Measurements from ENCODE around the gene ZP2. TPM values are rescaled to one million over a fixed set of nuclear protein-coding genes. Genes with fewer than 3 reads are reported as not detected.

ZP2 gene
- total RNA-seq, 4 donors from 2014 or later: 0.27 TPM; not detected in 3

DNA sequence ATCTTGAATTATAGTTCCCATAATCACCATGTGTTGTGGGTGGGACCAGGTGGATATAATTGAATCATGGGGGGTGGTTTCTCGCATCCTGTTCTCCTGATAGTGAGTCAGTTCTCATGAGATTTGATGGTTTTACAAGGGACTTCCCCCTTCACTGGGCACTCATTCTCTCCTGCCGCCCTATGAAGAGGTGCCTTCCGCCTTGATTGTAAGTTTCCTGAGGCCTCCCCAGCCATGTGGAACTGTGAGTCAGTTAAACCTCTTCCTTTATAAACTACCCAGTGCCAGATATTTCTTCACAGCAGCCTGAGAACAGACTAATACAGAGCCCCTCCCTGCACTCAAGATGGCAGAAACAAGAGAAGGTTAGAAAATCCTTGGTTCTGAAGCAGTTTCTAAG is 26.5 kb downstream of the ZP2 start:
- no peak for DNase-seq
- intact Hi-C loops (cut with DNase I; ENCODE audit: low total_unique reads): no loop called here
- H3K4me1 ChIP-seq: peaks cover 3 to 11% (median 6%) of the 10 kb centered on the region in 4 donors
- H3K4me3 ChIP-seq: no peak overlapping the region
- in situ Hi-C loops (cut with MboI; ENCODE audit: low pct_ligation_motif_present in 1 of 4, low pct_unique_long_range_greater_than_20kb in 1 of 4, low sequenced_read_pairs in 3 of 4): loop anchor here (10.0 to 25.0 kb wide), 5 partner anchors 80 to 1127 kb away; partner anchors contain the start of gene CRYM (in 3 of the 4)
- peaks cover 0 to 17% (median 8%) of the 10 kb centered on the region in 4 donors for H3K36me3 ChIP-seq
- H3K9me3 ChIP-seq: no peaks in the 10 kb centered on the region
- no peak overlapping the region for H3K27ac ChIP-seq
- TF ChIP-seq POLR2AphosphoS5 (IDR thresholded peaks at IDR 0.05) (no peak), EP300 (IDR thresholded peaks at IDR 0.05; ENCODE audit: low read depth) (no peak), POLR2A (IDR thresholded peaks at IDR 0.05) (no peak)
- TF ChIP-seq, protein P1, sequence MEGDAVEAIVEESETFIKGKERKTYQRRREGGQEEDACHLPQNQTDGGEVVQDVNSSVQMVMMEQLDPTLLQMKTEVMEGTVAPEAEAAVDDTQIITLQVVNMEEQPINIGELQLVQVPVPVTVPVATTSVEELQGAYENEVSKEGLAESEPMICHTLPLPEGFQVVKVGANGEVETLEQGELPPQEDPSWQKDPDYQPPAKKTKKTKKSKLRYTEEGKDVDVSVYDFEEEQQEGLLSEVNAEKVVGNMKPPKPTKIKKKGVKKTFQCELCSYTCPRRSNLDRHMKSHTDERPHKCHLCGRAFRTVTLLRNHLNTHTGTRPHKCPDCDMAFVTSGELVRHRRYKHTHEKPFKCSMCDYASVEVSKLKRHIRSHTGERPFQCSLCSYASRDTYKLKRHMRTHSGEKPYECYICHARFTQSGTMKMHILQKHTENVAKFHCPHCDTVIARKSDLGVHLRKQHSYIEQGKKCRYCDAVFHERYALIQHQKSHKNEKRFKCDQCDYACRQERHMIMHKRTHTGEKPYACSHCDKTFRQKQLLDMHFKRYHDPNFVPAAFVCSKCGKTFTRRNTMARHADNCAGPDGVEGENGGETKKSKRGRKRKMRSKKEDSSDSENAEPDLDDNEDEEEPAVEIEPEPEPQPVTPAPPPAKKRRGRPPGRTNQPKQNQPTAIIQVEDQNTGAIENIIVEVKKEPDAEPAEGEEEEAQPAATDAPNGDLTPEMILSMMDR (IDR thresholded peaks at IDR 0.05): no peak
- H3K27me3 ChIP-seq: no peaks in the 10 kb centered on the region
- 67 to 74% methylated on average over 1 to 3 of the region's 3 CpGs for WGBS, 2 donors (ENCODE audit: low coverage in 1 of 2)

DNA sequence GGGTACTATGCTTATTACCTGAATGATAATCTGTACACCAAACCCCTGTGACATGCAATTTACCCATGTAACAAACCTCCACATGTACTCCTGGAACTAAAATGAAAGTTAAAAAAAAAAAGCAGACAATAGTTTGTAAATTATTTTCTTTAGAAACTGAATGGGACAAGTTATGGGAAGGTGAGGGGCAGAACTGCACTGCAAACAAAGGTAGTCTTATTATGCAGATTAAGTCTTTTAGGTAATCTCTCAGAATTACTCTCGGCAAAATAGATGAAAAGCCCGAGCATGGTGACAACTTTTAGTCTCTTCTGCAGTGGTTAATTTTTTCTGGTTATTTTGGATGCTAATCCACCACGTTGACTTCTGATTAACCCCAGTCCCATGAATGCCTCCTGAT is 27.4 kb downstream of the ZP2 start:
- intact Hi-C loops (cut with DNase I; ENCODE audit: low total_unique reads) (no loop called here), in situ Hi-C loops (cut with MboI; ENCODE audit: low pct_ligation_motif_present in 1 of 4, low pct_unique_long_range_greater_than_20kb in 1 of 4, low sequenced_read_pairs in 3 of 4) (loop anchor here (10.0 to 25.0 kb wide), 5 partner anchors 81 to 1128 kb away; partner anchors contain the start of gene CRYM (in 3 of the 4))
- no peak for DNase-seq
- Histone ChIP-seq H3K27me3 (no peaks in the 10 kb centered on the region), H3K36me3 (peaks cover 0 to 25% (median 12%) of the 10 kb centered on the region in 4 donors), H3K4me1 (peaks cover 3 to 10% (median 6%) of the 10 kb centered on the region in 4 donors), H3K4me3 (no peak overlapping the region), H3K27ac (no peak overlapping the region), H3K9me3 (no peaks in the 10 kb centered on the region)
- WGBS, 2 donors (ENCODE audit: low coverage in 1 of 2): 88 to 91% methylated on average over 3 of the region's 3 CpGs
- TF ChIP-seq, protein P1 (IDR thresholded peaks at IDR 0.05): no peak
- TF ChIP-seq EP300 (IDR thresholded peaks at IDR 0.05; ENCODE audit: low read depth) (no peak), POLR2AphosphoS5 (IDR thresholded peaks at IDR 0.05) (no peak), POLR2A (IDR thresholded peaks at IDR 0.05) (no peak)

DNA sequence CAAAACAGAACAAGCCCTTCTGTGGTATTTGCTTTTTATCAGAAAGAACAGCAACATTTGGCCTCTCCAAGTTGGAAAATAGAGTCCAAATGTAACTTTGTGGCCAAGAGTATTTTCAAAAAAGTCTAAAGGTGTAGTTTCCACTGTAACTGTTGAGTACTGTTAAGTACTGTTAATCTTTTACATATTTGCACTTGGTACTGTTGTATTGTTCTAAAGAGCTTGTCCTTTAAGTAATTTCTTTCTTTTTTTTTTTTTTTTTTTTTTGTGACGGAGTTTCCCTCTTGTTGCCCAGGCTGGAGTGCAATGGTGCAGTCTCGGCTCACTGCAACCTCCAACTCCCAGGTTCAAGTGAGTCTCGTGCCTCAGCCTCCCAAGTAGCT is 31.4 kb downstream of the ZP2 start:
- intact Hi-C loops (cut with DNase I; ENCODE audit: low total_unique reads): no loop called here
- Histone ChIP-seq H3K27me3 (no peaks in the 10 kb centered on the region), H3K9me3 (no peaks in the 10 kb centered on the region), H3K27ac (no peak overlapping the region), H3K4me1 (no peaks in the 10 kb centered on the region), H3K36me3 (peaks cover 0 to 38% (median 18%) of the 10 kb centered on the region in 4 donors), H3K4me3 (no peak overlapping the region)
- no peak for DNase-seq
- in situ Hi-C loops (cut with MboI; ENCODE audit: low pct_ligation_motif_present in 1 of 4, low pct_unique_long_range_greater_than_20kb in 1 of 4, low sequenced_read_pairs in 3 of 4): loop anchor here (10.0 to 25.0 kb wide), 5 partner anchors 85 to 1132 kb away; partner anchors contain the start of gene CRYM (in 3 of the 4)
- WGBS, 2 donors (ENCODE audit: low coverage in 1 of 2): 70 to 100% methylated on average over 2 to 3 of the region's 3 CpGs
- TF ChIP-seq EP300 (IDR thresholded peaks at IDR 0.05; ENCODE audit: low read depth) (no peak), POLR2A (IDR thresholded peaks at IDR 0.05) (no peak)

DNA sequence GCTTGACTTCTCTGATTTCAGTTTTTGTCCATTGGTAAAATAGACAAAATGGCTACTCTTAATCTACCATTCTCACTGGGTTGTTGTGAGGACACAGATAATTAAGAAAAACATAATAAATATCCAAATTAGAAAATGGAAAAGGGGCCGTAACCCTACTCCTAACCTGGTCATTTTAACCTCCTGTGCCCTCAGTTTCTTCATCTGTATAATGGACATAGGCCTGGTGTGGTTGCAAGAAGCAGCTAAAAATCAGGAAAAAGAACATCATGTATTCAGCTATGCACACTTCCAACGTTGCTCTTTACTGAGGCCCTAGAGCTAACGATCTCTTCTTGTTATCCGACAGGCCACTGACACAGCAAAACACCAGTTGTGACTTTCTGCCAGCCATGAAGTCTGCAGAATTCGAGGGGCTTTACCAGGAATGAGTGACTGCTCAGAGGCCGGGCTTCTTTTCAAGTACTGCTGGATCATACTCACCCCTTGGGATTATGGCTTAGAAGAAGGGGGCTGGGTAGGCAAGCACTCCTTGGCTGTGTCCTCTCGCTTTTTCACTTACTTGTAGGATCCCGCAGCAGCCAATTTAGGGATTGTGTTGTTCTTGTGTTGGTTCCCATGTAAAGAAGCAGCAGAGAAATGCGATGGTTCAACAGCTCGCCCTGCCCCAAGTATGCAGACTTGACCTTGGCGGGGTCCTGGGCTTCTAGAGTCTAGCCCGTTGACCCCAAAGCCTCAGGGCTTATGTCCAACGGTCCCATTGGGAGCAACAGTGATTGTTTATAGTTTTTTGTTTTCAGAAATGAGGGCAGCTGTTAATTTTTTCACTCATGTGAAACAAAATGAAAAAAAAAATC is 32.0 kb downstream of the ZP2 start:
- WGBS, 2 donors (ENCODE audit: low coverage in 1 of 2): 79 to 82% methylated on average over 6 to 13 of the region's 13 CpGs
- TF ChIP-seq POLR2A (IDR thresholded peaks at IDR 0.05): no peak
- Histone ChIP-seq H3K27me3 (no peaks in the 10 kb centered on the region), H3K27ac (no peak overlapping the region), H3K4me3 (no peak overlapping the region), H3K9me3 (no peaks in the 10 kb centered on the region), H3K36me3 (peaks cover 0 to 38% (median 18%) of the 10 kb centered on the region in 4 donors), H3K4me1 (no peaks in the 10 kb centered on the region)
- intact Hi-C loops (cut with DNase I; ENCODE audit: low total_unique reads) (no loop called here), in situ Hi-C loops (cut with MboI; ENCODE audit: low pct_ligation_motif_present in 1 of 4, low pct_unique_long_range_greater_than_20kb in 1 of 4, low sequenced_read_pairs in 3 of 4) (loop anchor here in 2 of 4 donors (25.0 kb wide), 2 partner anchors 108 to 1133 kb away; partner anchors contain the start of gene CRYM (in 1 of the 2))
- no peak for DNase-seq

DNA sequence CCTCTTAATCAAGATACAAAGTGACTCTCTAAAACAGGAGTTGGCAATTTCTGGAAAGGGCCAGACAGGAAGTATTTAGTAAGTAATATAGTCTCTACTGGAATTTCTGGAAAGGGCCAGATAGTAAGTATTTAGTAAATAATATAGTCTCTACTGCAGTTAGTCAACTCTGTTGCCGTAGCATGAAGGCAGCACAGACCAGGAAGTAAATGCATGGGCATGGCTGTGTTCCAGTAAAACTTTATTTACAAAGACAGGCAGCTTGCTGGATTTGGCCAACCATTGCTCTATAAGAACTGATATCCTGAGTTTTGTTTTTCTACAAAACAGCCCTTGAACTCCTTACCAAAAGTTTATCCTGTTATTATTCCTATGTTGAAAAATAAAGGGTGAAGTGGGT is 36.0 kb downstream of the ZP2 start:
- intact Hi-C loops (cut with DNase I; ENCODE audit: low total_unique reads): no loop called here
- in situ Hi-C loops (cut with MboI; ENCODE audit: low pct_ligation_motif_present in 1 of 4, low pct_unique_long_range_greater_than_20kb in 1 of 4, low sequenced_read_pairs in 3 of 4): loop anchor here in 2 of 4 donors (25.0 kb wide), 2 partner anchors 112 to 1137 kb away; partner anchors contain the start of gene CRYM (in 1 of the 2)

More for the DNA sequence above, 36.0 kb downstream of the ZP2 start:
- Histone ChIP-seq H3K4me3 (no peak overlapping the region), H3K27me3 (no peaks in the 10 kb centered on the region), H3K4me1 (no peaks in the 10 kb centered on the region), H3K27ac (no peak overlapping the region), H3K36me3 (peaks cover 0 to 60% (median 19%) of the 10 kb centered on the region in 4 donors), H3K9me3 (no peaks in the 10 kb centered on the region)
- no peak for DNase-seq
- WGBS, 2 donors (ENCODE audit: low coverage in 1 of 2): 60 to 77% methylated on average over 1 of the region's 1 CpG
- no peak for TF ChIP-seq POLR2AphosphoS5 (IDR thresholded peaks at IDR 0.05)
- TF ChIP-seq, protein P1 (IDR thresholded peaks at IDR 0.05): no peak
- no peak for TF ChIP-seq POLR2A (IDR thresholded peaks at IDR 0.05)

Data from transverse colon (tissue), 4 donors.